Mammary epithelial cell (primary cell): ENCODE data around the gene SEMA5B.

Experiments
- EZH2 ChIP-seq: IDR thresholded peaks from 2 replicates; pipeline ENCODE4 v1.6.1; 2012; ENCODE audit warnings: low read length, inconsistent platforms, borderline replicate concordance
- TF ChIP-seq, protein P1 (sequence below), 2 donors: IDR thresholded peaks in 1 of 2; conservative IDR thresholded peaks in 1 of 2; 2 replicates each; pipeline ENCODE4 v1.5.1; 2011 to 2012; ENCODE audit warnings: inconsistent platforms in 2 of 2, low read length in 2 of 2, mild to moderate bottlenecking in 2 of 2, control low read depth in 1 of 2, low read depth in 1 of 2; ENCODE audit not compliant: insufficient read depth in 1 of 2; ENCODE audit errors: extremely low read depth in 1 of 2

DNA sequence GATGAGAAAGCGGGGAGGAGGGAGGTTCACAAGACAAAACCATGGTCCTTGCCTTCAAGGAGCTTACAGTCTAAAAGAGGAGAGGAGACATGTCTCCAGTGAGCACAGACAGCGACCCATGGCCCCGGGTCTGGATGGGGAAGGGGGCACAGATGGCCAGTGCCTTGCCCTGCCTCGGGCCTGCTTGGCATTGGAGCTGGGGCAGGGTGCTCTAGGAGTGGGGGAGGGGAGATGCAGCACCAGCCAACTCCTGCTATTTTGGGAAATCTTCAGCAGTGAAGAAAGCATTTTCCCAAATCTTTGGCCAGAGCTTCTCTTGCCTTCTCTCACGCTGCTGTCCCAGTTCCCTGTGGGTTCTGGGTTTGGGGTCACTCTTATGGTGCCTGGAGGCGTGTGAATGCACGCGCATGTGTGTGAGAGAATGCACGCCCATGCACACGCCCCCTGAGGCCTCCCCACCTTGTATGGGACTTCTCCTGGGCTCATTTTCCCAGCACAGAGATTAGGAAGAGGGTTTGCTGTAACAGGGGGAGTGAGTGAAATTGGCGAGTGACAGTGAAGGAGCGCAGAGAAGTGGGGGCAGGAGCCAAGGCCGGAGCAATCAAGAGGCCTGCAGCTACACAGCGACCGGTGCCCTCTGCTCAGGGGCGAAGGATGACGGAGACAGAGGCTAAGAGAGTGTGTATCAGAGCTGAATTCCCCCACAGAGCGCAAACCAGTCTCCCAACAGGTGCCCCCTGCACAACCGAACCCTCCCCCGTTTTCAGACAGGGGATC, 71.5 kb downstream of the SEMA5B start:
- TF ChIP-seq, protein P1, sequence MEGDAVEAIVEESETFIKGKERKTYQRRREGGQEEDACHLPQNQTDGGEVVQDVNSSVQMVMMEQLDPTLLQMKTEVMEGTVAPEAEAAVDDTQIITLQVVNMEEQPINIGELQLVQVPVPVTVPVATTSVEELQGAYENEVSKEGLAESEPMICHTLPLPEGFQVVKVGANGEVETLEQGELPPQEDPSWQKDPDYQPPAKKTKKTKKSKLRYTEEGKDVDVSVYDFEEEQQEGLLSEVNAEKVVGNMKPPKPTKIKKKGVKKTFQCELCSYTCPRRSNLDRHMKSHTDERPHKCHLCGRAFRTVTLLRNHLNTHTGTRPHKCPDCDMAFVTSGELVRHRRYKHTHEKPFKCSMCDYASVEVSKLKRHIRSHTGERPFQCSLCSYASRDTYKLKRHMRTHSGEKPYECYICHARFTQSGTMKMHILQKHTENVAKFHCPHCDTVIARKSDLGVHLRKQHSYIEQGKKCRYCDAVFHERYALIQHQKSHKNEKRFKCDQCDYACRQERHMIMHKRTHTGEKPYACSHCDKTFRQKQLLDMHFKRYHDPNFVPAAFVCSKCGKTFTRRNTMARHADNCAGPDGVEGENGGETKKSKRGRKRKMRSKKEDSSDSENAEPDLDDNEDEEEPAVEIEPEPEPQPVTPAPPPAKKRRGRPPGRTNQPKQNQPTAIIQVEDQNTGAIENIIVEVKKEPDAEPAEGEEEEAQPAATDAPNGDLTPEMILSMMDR (conservative IDR thresholded peaks at IDR 0.05 in 1 of 2, IDR thresholded peaks at IDR 0.05 in 1 of 2; ENCODE audit: extremely low read depth in 1 of 2, insufficient read depth in 1 of 2, low read depth in 1 of 2, low read length in 2 of 2) = no peak
- no peak for TF ChIP-seq EZH2
